ENCODE data around the gene TIMM10. TPM values are rescaled to one million over a fixed set of nuclear protein-coding genes. Genes with fewer than 3 reads are reported as not detected.

The TIMM10 gene
- total RNA-seq, 1 donor from 2014 or later, result 43.2 TPM

DNA sequence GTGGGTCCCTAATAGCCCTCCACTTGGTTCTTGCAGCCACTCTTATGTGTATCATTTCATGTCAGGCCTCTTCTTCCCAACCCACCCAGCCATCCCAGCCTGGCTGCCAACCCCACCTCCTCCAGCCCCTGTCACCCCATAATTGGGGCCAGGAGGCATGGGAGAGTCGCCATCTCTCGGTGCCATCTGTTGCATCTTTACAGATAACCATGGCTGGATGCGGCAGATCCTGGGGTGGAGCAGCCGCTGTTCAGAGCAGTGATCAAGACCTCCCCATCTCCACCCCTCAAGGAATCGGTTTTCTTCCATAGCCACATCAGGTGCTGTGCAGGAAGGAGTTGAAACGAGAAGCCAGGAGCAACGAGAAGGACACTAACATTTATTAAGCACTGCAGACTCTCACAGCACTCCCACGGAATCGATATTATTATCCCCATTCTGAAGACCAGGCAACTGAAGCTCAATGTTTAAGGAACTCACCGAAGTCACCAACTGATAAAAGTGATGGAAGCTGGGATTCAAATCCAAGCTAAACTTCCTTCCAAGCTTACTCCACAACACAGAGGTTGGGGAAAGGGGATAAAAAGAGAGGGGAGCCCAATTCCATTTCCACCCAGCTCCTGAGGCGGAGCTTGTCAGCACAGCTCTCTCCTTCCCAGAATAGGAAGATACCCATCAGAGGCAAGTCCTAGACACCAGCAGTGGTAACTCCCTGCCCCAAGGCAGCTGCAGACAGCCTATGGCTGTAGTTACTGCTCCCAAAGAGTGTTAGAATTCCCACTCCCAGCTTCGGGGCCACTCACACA, 17.7 kb downstream of the TIMM10 start:
- TF ChIP-seq, protein P1, sequence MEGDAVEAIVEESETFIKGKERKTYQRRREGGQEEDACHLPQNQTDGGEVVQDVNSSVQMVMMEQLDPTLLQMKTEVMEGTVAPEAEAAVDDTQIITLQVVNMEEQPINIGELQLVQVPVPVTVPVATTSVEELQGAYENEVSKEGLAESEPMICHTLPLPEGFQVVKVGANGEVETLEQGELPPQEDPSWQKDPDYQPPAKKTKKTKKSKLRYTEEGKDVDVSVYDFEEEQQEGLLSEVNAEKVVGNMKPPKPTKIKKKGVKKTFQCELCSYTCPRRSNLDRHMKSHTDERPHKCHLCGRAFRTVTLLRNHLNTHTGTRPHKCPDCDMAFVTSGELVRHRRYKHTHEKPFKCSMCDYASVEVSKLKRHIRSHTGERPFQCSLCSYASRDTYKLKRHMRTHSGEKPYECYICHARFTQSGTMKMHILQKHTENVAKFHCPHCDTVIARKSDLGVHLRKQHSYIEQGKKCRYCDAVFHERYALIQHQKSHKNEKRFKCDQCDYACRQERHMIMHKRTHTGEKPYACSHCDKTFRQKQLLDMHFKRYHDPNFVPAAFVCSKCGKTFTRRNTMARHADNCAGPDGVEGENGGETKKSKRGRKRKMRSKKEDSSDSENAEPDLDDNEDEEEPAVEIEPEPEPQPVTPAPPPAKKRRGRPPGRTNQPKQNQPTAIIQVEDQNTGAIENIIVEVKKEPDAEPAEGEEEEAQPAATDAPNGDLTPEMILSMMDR (IDR thresholded peaks at IDR 0.05), result no peak
- Mint-ChIP-seq H3K27ac (ENCODE audit: unreplicated experiment) (no peak overlapping the region), H3K4me3 (ENCODE audit: unreplicated experiment) (no peak overlapping the region), H3K27me3 (ENCODE audit: low read depth) (no peaks in the 10 kb centered on the region), H3K9me3 (ENCODE audit: low read depth) (no peaks in the 10 kb centered on the region), H3K4me1 (ENCODE audit: low read depth) (peaks cover 16% of the 10 kb centered on the region), H3K36me3 (ENCODE audit: low read depth) (no peaks in the 10 kb centered on the region)
- peak; percentile 41 for DNase-seq (ENCODE audit: low spot score)

DNA sequence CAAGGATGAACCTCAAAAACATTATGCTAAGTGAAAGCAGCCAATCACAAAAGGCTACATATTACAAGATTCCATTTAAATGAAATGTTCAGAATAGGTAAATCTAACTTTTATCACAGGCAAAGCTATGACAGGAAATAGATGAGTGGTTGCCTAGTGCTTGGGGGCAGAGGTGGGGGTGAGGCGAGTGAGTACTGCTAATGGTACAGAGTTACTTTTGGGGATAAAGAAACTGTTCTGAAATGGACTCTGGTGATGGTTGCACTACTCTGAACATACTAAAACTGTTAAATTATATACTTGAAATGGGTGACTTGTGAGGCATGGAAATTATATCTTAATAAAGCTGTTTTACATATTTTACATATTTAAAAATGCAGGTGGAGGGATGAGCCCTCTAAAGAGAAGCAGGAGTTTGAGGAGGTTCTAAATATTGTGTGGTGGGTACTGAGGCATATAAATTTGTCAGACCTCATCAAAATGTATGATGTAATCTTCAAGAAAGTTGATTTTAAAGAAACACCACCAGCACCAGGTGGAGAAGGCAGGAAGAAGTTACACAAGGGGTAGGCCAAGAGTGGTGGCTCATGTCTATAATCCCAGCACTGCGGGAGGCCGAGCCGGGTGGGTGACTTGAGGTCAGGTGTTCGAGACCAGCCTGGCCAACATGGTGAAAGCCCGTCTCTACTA, 18.7 kb downstream of the TIMM10 start:
- Mint-ChIP-seq H3K36me3 (ENCODE audit: low read depth) (no peaks in the 10 kb centered on the region), H3K27ac (ENCODE audit: unreplicated experiment) (no peak overlapping the region), H3K9me3 (ENCODE audit: low read depth) (no peaks in the 10 kb centered on the region), H3K4me3 (ENCODE audit: unreplicated experiment) (no peak overlapping the region), H3K4me1 (ENCODE audit: low read depth) (peaks cover 16% of the 10 kb centered on the region), H3K27me3 (ENCODE audit: low read depth) (no peaks in the 10 kb centered on the region)
- TF ChIP-seq, protein P1 (IDR thresholded peaks at IDR 0.05), result no peak
- DNase-seq (ENCODE audit: low spot score), result peak; percentile 40

DNA sequence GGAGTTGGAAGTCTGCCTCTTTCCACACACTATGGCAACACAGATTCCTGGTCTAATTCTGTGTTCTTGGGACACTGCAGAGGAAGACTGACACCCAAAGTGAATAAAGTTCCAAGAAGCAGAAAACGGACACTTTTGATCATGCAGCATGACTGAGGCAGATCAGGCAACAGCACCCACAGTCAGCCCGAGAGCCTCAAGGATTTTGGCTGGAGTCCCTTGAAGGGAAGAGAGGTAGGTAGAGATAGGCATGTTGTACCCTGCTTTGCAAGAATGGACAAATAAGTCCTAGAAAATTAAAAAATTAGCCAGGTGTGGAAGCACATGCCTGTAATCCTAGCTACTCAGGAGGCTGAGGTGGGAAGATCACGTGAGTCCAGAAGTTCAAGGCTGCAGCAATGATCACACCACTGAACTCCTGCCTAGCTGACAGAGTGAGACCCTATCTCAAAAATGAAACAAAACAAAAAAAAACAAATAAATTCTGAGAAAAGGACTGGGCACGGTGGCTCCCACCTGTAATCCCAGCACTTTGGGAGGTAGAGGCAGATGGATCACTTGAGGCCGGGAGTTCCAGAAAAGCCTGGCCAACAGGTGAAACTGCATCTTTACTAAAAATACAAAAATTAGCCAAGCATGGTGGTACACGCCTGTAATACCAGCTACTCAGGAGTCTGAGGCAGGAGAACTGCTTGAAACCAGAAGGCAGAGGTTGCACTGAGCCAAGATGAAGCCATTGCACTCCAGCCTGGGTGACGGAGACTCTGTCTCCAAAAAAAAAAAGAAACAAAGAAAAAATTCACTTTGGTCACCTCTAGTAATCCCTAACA, 22.0 kb downstream of the TIMM10 start:
- Mint-ChIP-seq H3K27me3 (ENCODE audit: low read depth) (no peaks in the 10 kb centered on the region), H3K36me3 (ENCODE audit: low read depth) (no peaks in the 10 kb centered on the region), H3K27ac (ENCODE audit: unreplicated experiment) (no peak overlapping the region), H3K4me1 (ENCODE audit: low read depth) (peaks cover 6% of the 10 kb centered on the region), H3K9me3 (ENCODE audit: low read depth) (no peaks in the 10 kb centered on the region), H3K4me3 (ENCODE audit: unreplicated experiment) (no peak overlapping the region)
- no peak for DNase-seq (ENCODE audit: low spot score)
- TF ChIP-seq, protein P1 (IDR thresholded peaks at IDR 0.05), result no peak

DNA sequence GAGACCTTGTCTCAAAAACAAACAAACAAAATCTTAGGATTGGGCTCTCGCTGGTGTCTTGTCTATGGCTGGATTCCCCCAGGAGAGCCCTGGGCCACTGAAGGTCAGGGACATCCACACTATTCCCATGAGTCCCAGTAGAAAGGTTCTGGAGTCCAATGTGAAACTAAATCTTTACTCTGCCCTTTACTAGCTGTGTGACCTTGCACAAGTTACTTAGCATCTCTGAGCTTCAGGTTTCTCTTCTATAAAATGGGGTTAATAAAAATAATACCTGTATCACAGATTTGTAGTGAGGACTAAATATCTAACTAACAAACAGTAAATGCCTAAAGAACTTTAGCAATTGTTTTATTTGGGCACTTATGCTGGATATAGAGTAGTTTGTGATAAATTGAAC, 24.0 kb downstream of the TIMM10 start:
- Mint-ChIP-seq H3K27ac (ENCODE audit: unreplicated experiment) (no peak overlapping the region), H3K4me1 (ENCODE audit: low read depth) (no peaks in the 10 kb centered on the region), H3K36me3 (ENCODE audit: low read depth) (no peaks in the 10 kb centered on the region), H3K27me3 (ENCODE audit: low read depth) (no peaks in the 10 kb centered on the region), H3K9me3 (ENCODE audit: low read depth) (no peaks in the 10 kb centered on the region), H3K4me3 (ENCODE audit: unreplicated experiment) (no peak overlapping the region)
- TF ChIP-seq, protein P1 (IDR thresholded peaks at IDR 0.05), result no peak
- DNase-seq (ENCODE audit: low spot score), result no peak

DNA sequence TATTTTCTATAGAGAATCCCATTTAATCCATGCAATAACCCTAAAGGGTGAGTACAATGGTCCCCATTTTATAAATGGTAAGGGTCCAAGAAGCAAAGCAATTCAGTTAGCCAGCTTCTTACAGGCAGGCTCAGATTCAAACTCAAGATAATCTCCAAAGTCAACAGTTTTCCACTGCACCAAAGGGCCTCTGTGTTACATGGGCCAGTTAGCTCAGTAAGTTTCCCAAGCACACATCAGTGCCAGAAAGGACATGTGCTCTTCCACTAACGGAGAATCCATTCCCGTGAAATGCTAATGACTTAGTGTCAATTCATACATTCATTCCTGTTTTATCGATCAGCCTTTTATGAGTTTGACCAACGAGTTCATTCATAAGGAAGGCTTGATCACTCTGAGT, 26.0 kb downstream of the TIMM10 start:
- H3K27ac Mint-ChIP-seq (ENCODE audit: unreplicated experiment), result no peak overlapping the region
- no peaks in the 10 kb centered on the region for H3K9me3 Mint-ChIP-seq (ENCODE audit: low read depth)
- TF ChIP-seq, protein P1 (IDR thresholded peaks at IDR 0.05), result no peak
- no peak for DNase-seq (ENCODE audit: low spot score)
- H3K27me3 Mint-ChIP-seq (ENCODE audit: low read depth), result no peaks in the 10 kb centered on the region
- H3K4me1 Mint-ChIP-seq (ENCODE audit: low read depth), result peaks cover 11% of the 10 kb centered on the region
- H3K36me3 Mint-ChIP-seq (ENCODE audit: low read depth), result no peaks in the 10 kb centered on the region
- no peak overlapping the region for H3K4me3 Mint-ChIP-seq (ENCODE audit: unreplicated experiment)
